Choroid plexus epithelial cell (primary cell): Measurements from ENCODE around the gene CLK4.
A peak's percentile ranks its signal among the peaks of the same experiment; 100 is the strongest.

ENCODE experiments used
- DNase-seq: peaks from one replicate; pipeline ENCODE4 v3.0.0-alpha.2; 2010; ENCODE audit warnings: low read depth
- H3K4me3 ChIP-seq: 2 replicates; pipeline ENCODE4 v1.5.1; 2011; ENCODE audit warnings: low read depth, mild to moderate bottlenecking, control low read depth, low read length, moderate library complexity
- TF ChIP-seq, protein P1 (sequence below): conservative IDR thresholded peaks from 2 replicates; pipeline ENCODE4 v1.5.1; 2011; ENCODE audit warnings: low read depth, mild to moderate bottlenecking, control low read depth, inconsistent platforms, low read length, moderate library complexity

The CLK4 gene

GRCh38 chr5:178625679-178626483 lies 969 bp downstream of the CLK4 start:
- DNase-seq = peak; percentile 70
- peak overlapping the region; percentile 93 for H3K4me3 ChIP-seq
- TF ChIP-seq, protein P1, sequence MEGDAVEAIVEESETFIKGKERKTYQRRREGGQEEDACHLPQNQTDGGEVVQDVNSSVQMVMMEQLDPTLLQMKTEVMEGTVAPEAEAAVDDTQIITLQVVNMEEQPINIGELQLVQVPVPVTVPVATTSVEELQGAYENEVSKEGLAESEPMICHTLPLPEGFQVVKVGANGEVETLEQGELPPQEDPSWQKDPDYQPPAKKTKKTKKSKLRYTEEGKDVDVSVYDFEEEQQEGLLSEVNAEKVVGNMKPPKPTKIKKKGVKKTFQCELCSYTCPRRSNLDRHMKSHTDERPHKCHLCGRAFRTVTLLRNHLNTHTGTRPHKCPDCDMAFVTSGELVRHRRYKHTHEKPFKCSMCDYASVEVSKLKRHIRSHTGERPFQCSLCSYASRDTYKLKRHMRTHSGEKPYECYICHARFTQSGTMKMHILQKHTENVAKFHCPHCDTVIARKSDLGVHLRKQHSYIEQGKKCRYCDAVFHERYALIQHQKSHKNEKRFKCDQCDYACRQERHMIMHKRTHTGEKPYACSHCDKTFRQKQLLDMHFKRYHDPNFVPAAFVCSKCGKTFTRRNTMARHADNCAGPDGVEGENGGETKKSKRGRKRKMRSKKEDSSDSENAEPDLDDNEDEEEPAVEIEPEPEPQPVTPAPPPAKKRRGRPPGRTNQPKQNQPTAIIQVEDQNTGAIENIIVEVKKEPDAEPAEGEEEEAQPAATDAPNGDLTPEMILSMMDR = no peak

- TF ChIP-seq, protein P1 = no peak
These were observed 2.0 kb downstream of the CLK4 start for GRCh38 chr5:178624631-178625546.

GRCh38 chr5:178622679-178623247 lies 4.1 kb downstream of the CLK4 start:
- DNase-seq = no peak
- H3K4me3 ChIP-seq = no peak overlapping the region
- TF ChIP-seq, protein P1 = no peak

More at GRCh38 chr5:178624631-178625546, 2.0 kb downstream of the CLK4 start:
- peak overlapping the region; percentile 93 for H3K4me3 ChIP-seq
- peak; percentile 19 for DNase-seq

- DNase-seq = no peak
- no peak overlapping the region for H3K4me3 ChIP-seq
- TF ChIP-seq, protein P1 = no peak
These were observed 7.5 kb downstream of the CLK4 start for GRCh38 chr5:178619390-178619789.

DNA sequence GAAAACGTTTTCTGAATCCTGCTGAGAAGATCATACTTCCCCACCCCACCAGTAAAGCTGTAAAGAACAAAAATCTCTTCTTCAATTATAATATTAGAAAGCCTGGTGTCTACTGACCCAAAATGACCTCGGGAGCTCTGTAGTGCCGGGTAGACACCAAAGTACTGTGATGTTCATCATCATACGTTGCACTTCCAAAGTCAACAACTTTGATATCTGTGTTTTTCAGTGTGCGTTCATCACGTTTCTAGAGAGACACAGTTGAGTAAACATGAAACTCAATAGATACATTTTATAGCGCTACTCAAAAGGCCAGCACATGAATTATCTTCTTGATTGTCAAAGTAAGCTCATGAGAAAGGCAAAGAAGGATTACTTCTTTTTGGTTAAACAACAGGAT lies 14.6 kb downstream of the CLK4 start:
- TF ChIP-seq, protein P1 = no peak
- H3K4me3 ChIP-seq = no peak overlapping the region
- no peak for DNase-seq

DNA sequence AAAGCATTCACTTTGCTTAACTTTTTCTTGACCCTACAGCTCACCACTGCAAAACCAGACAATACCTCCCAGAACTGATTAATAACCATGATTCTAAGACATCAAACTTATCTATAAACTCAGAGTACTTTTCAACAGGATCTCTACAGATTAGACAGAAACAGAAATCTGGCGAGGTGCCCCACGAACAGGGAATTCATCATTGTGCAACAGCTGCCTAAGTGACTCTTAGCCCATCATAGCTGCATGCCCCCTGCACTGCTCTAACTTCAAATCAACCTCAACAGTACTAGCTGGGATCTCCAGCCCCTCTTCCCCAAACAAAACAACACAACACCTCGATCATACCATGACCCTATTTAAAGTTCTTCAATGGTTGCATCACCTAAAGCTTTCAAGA lies 20.6 kb downstream of the CLK4 start:
- DNase-seq = peak; percentile 62
- H3K4me3 ChIP-seq = no peak overlapping the region
- TF ChIP-seq, protein P1 = no peak
